Neural cell (in vitro differentiated cells): ENCODE measurements around the gene ALDH3B2.
"Not testable (repeated sequence)": the region's sequence is repeated elsewhere in the genome, so short reads cannot be mapped to it uniquely, and the experiment has no call there.

Experiments
- CTCF ChIP-seq: fragments of 450-650 bp; IDR thresholded peaks from 2 replicates; pipeline ENCODE4 v1.5.1; 2014; ENCODE audit warnings: antibody characterized with exemption, mild to moderate bottlenecking, moderate library complexity; ENCODE audit not compliant: poor library complexity, severe bottlenecking
- EP300 ChIP-seq: fragments of 450-650 bp; conservative IDR thresholded peaks from 2 replicates; pipeline ENCODE4 v1.6.1; 2014; ENCODE audit warnings: antibody characterized with exemption, mild to moderate bottlenecking, moderate library complexity; ENCODE audit not compliant: poor library complexity, severe bottlenecking
- EZH2 ChIP-seq: fragments of 200-600, 300-800 bp; shearing (Covaris generic), sonication (generic); IDR thresholded peaks from 2 replicates; pipeline ENCODE4 v1.6.1; 2014; ENCODE audit warnings: antibody characterized with exemption, low read length, borderline replicate concordance, mild to moderate bottlenecking; ENCODE audit not compliant: insufficient read depth, poor library complexity, severe bottlenecking
- RAD21 ChIP-seq: fragments of 450-650 bp; conservative IDR thresholded peaks from 2 replicates; pipeline ENCODE4 v1.6.1; 2014; ENCODE audit warnings: antibody characterized with exemption, mild to moderate bottlenecking, moderate library complexity
- TAF1 ChIP-seq: IDR thresholded peaks from 2 replicates; pipeline ENCODE4 v1.6.1; 2012; ENCODE audit warnings: low read depth

DNA sequence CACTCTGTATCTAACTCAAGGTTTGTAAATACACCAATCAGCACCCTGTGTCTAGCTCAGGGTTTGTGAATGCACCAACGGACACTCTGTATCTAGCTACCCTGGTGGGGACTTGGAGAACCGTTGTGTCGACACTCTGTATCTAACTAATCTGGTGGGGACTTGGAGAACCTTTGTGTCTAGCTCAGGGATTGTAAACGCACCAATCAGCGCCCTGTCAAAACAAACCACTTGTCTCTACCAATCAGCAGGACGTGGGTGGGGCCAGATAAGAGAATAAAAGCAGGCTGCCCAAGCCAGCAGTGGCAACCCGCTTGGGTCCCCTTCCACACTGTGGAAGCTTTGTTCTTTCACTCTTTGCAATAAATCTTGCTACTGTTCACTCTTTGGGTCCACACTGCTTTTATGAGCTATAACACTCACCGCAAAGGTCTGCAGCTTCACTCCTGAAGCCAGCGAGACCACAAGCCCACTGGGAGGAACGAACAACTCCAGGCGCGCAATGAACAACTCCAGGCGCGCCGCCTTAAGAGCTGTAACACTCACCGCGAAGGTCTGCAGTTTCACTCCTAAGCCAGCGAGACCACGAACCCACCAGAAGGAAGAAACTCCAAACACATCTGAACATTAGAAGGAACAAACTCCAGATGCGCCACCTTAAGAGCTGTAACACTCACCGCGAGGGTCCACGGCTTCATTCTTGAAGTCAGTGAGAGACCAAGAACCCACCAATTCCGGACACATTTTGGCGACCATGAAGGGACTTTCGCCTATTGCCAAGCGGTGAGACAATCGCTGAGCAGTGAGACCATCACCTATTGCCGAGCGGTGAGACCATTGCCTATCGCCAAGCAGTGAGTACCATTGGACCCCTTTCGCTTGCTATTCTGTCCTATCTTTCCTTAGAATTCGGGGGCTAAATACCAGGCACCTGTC lies 54.5 kb downstream of the ALDH3B2 start:
- TF ChIP-seq CTCF, EZH2, EP300, RAD21, TAF1: not testable (repeated sequence)
